NCI-H82 treated with DMSO at 0.1 percent for 48 hours (cell line): ENCODE data around the gene PPP2R2C.

Source experiments
- DNase-seq: peaks from one replicate; lab custom pipeline; 2025; ENCODE audit not compliant: unreplicated experiment; lab: John Stamatoyannopoulos, UW

The PPP2R2C gene

GRCh38 chr4:6383009-6383404, 89.4 kb downstream of the PPP2R2C start:
- DNase-seq: no peak

GRCh38 chr4:6381571-6382123, 90.8 kb downstream of the PPP2R2C start:
- DNase-seq: no peak

GRCh38 chr4:6380746-6381410, 91.5 kb downstream of the PPP2R2C start:
- DNase-seq: no peak

- DNase-seq: no peak
Measured at GRCh38 chr4:6379767-6380745, 92.4 kb downstream of the PPP2R2C start.

GRCh38 chr4:6378493-6379445, 93.6 kb downstream of the PPP2R2C start:
- no peak for DNase-seq

GRCh38 chr4:6377626-6378492, 94.6 kb downstream of the PPP2R2C start:
- no peak for DNase-seq

- no peak for DNase-seq
Measured at GRCh38 chr4:6375620-6376295, 96.7 kb downstream of the PPP2R2C start.

- no peak for DNase-seq
Measured at GRCh38 chr4:6374575-6374974, 97.8 kb downstream of the PPP2R2C start.

- no peak for DNase-seq
Measured at GRCh38 chr4:6373541-6374410, 98.6 kb downstream of the PPP2R2C start.

- peak; percentile 22 for DNase-seq
Measured at GRCh38 chr4:6372649-6373525, 99.5 kb downstream of the PPP2R2C start.

GRCh38 chr4:6371812-6372211, 100.6 kb downstream of the PPP2R2C start:
- DNase-seq: no peak

- no peak for DNase-seq
Measured at GRCh38 chr4:6371271-6371670, 101.1 kb downstream of the PPP2R2C start.

GRCh38 chr4:6369924-6370645, 102.3 kb downstream of the PPP2R2C start:
- no peak for DNase-seq

- no peak for DNase-seq
Measured at GRCh38 chr4:6369511-6369910, 102.9 kb downstream of the PPP2R2C start.

GRCh38 chr4:6369035-6369434, 103.4 kb downstream of the PPP2R2C start:
- DNase-seq: no peak

GRCh38 chr4:6368601-6369000, 103.8 kb downstream of the PPP2R2C start:
- no peak for DNase-seq

GRCh38 chr4:6368096-6368495, 104.3 kb downstream of the PPP2R2C start:
- DNase-seq: no peak
